GM18507 (cell line): Measurements from ENCODE around the gene PPP1R13L.
"Not testable (repeated sequence)": the region's sequence is repeated elsewhere in the genome, so short reads cannot be mapped to it uniquely, and the experiment has no call there.

Experiments used
- DNase-seq: peaks from one replicate; pipeline ENCODE4 v3.0.0; 2011; ENCODE audit warnings: low read depth; ENCODE audit not compliant: insufficient read length; ENCODE audit errors: extremely low spot score
- FAIRE-seq: peaks from 2 replicates; lab custom pipeline; 2011; peaks lifted over from hg19 to GRCh38; lab: Jason Lieb, UNC

PPP1R13L gene

DNA sequence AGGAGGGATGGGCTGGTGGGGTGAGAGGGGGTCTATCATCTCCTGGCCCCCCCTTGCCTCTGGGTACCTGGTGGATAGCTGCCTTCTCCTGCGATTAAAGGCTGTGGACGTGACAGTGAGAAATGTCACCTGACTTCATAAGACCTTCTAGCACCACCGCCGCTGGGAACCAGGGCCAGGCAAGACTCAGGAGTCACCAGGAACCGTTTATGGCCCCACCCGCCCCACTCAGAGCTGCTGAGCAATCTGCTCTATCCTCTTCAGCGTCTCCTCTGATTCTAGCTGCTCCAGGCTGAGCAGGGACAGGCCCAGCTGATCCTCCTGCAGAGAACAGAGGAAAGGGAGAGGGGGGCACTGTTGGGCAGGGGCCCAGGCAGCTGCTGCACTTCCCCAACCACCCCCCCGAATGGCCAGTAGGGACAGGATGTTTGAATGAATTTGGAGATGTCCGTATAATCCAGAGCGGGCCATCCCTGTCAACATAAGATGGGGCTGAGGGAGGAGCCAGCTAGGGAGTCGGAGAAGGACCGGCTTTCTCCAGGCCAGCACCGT lies 53.4 kb downstream of the PPP1R13L start:
- DNase-seq (no peak), FAIRE-seq (no peak)

DNA sequence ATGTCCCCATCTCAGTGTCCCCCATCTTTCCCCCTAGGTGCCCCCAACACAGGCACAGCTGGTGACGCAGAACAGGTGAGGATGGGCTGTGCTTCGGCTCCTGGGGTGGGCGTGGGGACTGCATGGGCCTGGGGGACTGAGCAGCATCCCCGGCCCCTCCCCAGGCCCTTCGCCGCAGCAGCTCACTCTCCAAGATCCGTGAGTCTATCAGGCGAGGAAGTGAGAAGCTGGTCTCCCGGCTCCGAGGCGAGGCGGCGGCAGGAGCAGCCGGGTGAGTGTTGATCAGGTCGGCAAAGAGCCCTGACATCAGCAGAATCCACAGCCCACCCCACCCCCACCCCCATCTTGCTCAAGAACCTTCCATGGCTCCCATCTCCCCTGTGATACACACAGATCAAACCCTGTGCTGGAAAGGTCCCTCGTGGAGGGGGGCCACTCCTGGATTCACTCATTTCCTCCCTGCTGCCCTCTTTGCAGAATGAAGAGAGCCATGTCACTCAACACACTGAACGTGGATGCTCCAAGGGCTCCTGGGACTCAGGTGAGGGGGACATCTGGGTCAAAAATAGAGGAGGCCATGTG lies 54.3 kb downstream of the PPP1R13L start:
- FAIRE-seq = no peak
- DNase-seq = no peak

DNA sequence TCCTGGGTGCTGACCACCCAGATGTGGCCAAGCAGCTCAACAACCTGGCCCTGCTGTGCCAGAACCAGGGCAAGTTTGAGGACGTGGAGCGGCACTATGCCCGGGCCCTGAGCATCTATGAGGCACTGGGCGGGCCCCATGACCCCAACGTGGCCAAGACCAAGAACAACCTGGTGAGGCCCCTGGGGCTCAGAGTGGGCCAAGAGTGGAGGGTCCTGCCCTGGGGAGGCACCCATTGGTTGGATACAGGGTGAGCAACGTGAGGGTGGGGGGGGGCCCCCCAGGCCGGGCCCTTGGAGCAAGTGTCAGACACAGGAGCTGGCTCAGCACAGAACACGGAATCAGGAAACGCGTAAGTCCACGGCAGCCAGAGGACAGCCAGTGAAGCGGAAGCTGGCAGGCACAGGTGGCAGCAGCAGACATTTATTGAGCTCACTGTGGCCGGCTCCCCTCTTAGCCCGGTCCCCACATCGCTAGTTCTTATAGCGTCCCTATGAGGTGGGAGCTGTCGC lies 55.4 kb downstream of the PPP1R13L start:
- no peak for DNase-seq
- no peak for FAIRE-seq

DNA sequence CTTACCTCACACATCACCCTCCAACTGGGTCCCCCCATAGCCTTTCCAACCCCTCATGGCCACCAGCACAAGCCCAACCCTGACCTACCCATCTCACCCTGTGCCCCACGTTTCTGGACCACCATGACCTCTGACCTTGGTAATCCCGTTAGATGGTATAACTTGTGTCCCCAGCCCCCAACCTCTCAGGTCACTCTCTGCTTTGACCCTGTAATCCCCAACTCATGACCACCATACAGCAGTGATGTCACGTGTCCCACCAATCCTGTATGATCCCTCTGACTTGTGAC lies 55.8 kb downstream of the PPP1R13L start:
- no peak for DNase-seq
- no peak for FAIRE-seq

DNA sequence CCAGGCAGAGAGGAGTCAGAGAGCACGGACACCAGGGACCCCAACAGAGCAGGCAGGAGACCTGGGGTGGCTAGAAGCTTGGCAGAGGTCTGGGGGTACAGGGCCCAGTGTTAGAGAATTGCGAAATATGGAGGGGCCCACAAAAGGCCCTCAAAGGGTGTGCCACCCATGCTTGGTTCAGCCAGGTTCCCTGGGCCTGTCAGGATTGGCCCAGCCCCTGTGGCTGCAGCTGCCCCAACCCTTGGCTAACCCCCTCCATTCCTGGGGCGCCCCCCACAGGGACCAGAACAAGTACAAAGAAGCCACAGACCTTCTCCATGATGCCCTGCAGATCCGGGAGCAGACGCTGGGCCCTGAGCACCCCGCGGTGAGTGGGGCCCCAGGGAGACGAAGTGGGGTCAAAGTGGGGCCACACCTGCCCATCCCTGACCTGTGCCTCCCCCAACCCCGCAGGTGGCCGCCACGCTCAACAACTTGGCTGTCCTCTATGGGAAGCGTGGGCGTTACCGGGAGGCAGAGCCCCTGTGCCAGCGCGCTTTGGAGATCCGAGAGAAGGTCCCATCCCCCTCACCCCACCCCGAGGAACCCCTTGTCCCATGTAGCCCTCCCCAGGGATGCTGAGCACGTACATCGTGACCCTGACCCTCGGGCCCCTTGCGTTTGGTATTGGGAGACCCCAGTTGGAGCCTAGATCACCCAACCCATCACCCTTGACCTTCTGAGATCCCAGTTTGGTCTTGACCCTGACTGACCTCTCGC lies 56.3 kb downstream of the PPP1R13L start:
- FAIRE-seq (no peak), DNase-seq (no peak)

DNA sequence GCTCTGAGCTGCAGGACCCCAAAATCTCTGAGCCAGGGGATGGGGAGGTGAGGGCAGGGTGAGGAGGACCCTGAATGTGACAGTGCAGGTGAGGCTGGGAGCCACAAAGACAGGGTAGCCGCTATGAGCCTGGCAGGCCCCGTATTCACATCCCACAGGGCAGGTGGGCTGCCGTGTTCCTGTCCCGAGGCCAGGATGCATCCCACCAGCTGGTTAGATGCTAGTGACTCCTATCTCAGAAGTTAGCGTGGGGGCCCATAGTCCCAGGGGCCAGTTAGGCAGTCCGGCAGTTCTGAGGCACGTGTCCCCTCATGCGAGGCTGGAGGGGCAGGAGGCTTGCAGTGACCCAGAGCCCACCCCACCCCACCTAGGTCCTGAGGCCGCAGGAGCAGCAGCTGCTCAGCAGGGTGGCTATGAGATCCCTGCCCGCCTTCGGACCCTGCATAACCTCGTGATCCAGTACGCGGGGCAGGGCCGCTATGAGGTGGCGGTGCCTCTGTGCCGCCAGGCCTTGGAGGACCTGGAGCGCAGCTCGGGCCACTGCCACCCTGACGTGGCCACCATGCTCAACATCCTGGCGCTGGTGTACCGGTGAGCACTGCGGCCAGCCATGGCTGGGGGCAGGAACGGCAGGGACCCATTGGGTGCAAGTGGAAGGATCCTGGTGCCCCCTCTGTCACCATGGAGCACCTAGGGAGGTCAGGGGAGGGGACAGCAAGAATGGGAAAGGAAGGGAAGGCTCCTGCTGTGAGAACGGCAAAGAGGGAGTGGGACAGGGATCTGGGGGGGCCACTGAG lies 57.1 kb downstream of the PPP1R13L start:
- FAIRE-seq (no peak), DNase-seq (no peak)

DNA sequence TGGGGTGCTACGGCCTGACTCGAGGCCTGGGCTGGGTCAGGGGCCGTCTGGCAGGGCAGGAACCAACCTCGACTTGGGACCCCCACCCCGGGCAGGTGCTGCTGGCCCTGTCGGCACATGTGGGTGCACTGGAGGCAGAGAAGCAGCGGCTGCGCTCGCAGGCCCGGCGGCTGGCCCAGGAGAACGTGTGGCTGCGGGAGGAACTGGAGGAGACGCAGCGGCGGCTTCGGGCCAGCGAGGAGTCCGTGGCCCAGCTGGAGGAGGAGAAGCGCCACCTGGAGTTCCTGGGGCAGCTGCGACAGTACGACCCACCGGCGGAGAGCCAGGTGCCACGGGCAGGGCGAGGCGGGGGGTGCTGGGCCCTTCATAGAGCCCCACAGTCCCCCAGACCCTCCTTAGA lies 58.4 kb downstream of the PPP1R13L start:
- no peak for DNase-seq
- FAIRE-seq = no peak

DNA sequence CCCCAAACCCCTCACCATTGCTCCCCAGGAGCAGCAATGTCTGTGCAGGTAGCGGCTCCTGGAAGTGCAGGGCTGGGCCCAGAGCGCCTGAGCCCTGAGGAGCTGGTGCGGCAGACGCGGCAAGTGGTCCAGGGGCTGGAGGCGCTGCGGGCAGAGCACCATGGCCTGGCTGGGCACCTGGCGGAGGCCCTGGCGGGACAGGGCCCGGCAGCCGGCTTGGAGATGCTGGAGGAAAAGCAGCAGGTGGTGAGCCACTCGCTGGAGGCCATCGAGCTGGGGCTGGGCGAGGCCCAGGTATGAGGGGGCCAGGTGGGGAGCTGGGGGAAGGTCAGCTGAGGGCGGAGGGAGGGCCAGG lies 59.4 kb downstream of the PPP1R13L start:
- FAIRE-seq = no peak
- DNase-seq = no peak

DNA sequence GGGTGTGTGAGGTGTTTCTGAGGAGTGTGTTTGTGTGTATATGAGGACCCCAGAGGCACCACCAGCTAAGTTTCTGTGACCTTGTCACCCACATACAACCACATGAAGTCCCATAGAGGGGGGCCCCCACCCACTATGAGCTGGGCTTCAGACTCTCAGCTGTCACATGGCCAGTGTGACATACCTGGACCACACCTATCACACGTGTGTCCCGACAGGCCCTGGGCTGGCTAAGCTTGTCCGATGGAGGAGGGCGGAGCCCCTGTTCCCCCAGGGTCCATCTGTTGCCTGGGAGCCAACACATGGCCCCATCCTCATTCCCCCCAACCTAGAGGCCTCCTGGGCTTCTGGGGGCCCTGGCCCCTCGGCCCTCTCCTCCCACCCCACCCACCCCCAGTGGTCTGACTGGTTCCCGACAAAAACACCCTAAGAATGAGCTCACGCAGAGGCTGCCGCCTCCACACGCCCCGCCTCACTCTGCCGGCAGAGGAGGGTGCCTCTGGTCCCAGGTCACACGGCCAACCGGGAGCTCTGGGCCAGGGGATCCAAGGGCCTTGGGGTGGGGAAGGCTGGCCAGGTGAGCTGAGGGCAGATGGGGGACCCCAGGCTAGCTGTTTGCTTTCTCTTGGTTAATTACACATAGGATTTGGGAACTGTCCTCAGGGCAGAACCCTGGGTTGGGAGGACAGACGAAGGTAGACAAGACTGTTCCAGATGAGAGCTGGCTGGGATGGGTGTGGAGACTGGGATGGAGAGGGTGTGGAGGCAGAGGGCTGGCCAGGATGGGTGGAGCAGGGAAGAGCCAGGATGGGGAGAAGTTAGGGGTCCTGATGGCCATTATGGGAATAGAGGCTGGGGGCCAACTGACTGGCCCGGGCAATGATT lies 60.0 kb downstream of the PPP1R13L start:
- no peak for FAIRE-seq

DNA sequence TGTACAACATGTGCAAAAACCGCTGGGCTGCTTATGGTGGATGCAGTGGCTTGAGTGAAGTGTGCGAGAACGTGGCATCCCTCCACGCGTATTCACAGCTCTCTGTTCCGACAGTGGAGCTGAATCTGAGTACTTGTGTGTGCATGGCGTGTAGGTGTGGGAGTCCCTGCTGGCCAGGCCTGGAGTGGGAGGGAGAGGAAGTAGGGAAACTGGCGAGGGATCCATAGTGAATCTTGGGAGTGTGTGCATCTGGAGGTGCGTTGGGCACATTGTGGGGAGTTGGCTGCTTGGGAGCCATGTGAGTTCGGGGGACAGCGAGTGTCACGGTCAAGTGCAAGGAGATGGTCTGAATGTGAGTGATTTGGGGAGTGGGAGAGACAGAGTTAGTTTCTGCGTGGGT lies 62.0 kb downstream of the PPP1R13L start:
- no peak for FAIRE-seq
- no peak for DNase-seq

More for the DNA sequence above, 60.0 kb downstream of the PPP1R13L start:
- no peak for DNase-seq

DNA sequence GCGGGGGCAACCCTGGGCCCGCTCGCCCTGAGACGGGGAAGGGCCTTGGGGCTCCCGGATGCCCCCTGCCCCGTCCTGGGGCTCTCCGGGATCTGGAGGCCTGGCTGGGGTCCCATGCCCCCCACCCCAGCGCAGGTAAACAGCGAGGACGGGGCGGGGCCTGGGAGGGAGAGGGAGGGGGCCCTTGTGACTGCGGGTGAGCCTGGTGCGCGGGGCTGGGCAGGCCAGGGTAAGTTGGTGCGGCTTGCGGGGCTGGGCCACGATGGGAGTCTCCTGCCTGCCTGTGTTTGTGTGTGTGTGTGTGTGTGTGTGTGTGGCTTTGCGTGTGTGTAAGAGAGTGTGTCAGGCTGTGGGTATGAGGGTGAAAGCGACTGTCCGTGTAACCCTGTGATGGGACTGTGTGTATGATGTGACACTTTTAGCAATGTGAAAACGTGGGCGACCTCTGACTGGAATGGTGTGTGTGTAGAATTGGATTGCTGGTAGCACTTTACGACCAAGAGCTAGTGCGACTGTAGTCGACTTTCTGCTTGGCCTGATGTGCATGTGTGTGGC lies 63.9 kb downstream of the PPP1R13L start:
- no peak for DNase-seq
- FAIRE-seq = peak; percentile 12

DNA sequence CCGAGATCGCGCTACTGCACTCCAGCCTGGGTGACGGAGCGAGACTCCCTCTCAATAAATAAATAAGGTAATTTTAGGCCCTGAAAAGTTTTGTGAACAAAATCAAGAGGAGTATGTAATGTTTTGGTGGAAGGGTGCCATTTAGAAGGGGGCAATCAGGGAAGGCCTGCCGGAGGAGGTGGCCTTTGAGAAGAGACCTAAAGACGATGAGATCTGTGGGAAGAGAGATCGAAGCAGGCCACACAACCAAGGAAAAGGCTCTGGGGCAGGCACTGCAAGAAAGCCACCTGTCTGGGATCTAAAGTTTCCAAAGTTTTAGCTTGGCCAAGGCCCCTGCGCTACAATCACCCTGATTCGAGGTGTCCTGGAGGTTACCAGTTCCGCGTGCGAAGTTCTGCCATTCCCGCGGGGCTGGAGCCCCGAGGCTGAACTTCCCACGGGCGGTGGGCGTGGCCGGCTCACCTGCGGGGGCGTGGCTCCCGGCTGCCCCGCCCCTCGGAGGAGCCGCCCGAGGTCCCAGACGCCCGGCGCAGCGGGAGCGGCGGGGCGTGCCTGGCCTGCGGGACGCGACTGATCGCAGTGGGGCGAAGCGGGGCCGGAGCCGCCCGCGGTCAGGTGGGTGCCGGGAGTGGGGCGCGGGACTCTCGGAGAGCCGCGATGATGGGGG lies 64.5 kb downstream of the PPP1R13L start, which contains the start of gene KLC3:
Gene KLC3 (plus strand): TSS at position 519 of the 667 bp plus-strand sequence. CDS start 4,792 bp downstream, outside the sequence.
- DNase-seq (peak; percentile 23), FAIRE-seq (no peak)

DNA sequence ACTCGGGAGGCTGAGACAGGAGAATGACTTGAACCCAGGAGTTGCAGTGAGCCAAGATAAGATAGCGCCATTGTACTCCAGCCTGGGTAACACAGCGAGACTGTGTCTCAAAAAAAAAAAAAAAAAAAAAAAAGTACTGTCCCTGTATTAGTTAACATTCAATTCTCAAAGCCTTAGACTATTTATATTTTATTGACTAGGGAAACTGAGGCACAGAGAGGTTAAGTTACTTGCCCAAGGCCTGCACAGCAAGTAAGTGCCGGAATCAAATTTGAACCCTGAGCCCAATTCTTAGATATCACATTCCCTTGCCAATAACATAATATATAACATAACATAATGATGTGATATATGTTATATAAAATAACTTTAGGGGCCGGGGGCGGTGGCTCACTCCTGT lies 65.2 kb downstream of the PPP1R13L start:
- FAIRE-seq (no peak), DNase-seq (no peak)

DNA sequence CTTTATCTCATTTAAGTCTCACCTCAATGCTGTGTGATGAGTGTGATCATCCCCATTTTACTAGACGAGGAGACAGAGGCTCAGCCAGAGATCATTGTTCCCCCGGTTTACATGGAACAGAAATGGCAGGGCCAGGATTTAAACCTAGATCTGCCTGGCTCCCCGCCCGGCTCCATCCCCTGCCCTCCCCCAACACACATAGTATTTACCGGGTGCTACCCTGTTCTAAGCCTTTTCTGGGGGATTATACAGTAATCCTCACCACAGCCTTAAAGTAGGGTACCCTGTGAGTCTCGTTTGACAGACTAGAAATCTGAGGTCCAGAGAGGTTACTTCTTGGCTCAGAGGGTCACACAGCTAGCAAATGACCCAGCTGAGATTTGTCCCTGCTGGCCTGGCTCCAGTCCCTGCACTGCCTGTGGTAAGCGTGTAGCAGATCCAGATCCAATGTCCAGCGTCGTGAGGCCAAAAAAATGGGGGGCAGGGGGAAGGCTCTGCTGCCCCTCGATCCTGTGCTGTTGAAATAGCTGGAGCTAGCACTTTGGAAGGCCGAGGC lies 68.1 kb downstream of the PPP1R13L start:
- DNase-seq = no peak
- no peak for FAIRE-seq

DNA sequence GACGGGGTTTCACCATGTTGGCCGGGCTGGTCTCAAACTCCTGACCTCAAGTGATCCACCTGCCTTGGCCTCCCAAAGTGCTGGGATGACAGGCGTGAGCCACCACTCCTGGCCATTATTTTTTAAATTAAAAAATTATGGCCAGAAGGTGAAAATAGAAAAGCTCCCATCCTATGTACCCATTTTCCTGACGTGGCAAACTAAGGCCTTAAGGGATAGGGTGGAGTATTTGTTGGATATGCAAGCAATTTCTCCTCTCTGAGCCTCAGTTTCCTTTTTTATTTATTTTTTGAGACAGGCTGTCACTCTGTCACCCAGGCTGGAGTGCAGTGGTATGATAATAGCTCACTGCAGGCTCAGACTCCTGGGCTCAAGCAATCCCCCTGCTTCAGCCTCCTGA lies 70.0 kb downstream of the PPP1R13L start:
- DNase-seq, FAIRE-seq: not testable (repeated sequence)

DNA sequence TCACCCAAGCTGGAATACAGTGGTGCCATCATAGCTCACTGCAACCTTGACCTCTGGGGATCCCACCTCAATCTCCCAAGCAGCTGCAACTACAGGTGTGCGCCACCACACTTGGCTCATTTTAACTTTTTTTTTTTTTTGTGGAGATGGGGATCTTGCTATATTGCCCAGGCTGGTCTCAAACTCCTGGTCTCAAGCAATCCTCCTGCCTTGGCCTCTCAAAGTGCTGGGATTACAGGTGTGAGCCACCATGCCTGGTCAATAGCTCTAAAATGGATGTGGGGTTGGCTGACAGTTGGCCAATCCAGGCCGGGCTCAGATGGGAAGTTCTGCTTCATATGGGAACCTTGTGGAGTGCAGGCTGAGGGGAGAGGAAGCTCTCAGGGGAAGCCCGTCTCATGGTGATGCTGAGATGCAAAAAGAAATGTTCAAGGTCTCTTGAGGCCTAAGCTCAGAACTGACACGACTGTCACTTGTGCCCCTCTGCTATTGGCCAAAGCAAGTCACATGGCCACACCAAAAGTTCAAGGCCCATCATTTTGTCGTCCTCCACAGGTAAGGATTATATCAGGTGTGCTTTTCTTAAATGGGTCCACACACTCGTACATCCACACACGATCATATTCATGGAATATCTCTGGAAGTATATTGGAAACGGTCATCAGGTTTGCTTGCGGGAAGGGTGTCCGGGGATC lies 71.1 kb downstream of the PPP1R13L start:
- DNase-seq = no peak
- no peak for FAIRE-seq

DNA sequence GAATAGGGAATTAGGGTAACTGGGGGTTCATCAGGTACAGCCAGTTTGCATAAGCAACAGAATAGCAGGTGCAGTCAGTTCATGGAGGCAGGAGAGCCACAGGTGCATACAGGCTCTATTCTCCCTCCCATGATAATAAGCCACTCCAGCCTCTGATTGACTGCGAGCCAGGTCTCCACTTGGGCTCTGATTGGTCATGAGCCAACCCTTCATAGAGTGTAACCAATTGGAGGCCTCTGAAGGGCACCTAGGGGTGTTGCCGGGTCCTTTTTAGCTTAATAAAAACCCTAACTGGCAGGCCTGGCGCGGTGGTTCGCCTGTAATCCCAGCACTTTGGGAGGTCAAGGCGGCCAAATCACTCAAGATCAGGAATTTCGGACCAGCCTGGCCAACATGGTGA lies 73.5 kb downstream of the PPP1R13L start:
- DNase-seq (no peak), FAIRE-seq (no peak)
